ENCODE results near the gene GJA1.
"Not testable (repeated sequence)": the region's sequence is repeated elsewhere in the genome, so short reads cannot be mapped to it uniquely, and the experiment has no call there.

Gene GJA1

DNA sequence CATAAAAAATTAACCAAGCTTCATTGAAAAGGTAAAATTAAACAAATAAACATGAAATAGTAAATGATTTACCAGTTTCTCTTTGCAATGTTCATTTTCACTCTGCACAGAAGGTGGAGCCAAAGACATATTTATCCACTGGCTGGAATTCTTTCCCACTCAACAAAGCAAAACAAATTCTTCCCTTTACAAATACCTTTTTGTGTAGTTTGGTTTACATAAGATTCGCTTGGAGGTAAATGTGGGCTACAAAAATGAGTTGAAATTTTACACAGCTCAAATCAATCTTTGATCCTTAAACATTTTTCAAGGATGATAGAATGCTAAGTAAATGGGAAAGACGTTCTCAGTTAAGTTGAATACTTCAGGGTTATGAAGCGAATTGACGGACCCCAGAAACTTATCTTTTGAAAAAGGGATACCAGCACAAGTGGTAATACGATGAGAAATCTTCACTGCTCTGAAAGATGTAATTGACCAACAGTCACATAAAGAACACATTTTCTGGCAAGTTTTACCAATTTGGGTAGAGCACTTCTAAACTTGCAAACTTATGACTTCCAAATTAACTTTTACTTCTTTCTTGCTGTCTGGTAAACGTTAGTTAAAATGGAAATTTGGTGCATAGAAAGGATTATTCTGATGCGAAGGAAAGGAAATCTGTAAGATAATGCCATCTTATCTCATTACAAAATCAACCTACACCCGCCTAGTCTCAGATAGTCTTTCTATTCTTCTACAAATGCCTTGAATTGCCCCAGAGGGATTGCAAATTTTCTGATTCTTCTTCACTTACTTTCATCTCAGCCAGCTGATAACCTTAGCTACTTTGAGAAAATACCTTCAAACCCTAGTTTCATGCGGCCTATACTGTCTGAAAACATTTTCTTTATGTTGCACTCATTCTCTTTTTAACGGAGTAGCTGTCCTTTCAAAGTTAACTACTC lies 4.7 kb upstream of the GJA1 start:
- peak overlapping the region; percentile 11 for H3K4me3 ChIP-seq (ENCODE audit: low read depth, low read length)
- peak; percentile 78 for DNase-seq (ENCODE audit: low read depth)
- TF ChIP-seq, protein P1, sequence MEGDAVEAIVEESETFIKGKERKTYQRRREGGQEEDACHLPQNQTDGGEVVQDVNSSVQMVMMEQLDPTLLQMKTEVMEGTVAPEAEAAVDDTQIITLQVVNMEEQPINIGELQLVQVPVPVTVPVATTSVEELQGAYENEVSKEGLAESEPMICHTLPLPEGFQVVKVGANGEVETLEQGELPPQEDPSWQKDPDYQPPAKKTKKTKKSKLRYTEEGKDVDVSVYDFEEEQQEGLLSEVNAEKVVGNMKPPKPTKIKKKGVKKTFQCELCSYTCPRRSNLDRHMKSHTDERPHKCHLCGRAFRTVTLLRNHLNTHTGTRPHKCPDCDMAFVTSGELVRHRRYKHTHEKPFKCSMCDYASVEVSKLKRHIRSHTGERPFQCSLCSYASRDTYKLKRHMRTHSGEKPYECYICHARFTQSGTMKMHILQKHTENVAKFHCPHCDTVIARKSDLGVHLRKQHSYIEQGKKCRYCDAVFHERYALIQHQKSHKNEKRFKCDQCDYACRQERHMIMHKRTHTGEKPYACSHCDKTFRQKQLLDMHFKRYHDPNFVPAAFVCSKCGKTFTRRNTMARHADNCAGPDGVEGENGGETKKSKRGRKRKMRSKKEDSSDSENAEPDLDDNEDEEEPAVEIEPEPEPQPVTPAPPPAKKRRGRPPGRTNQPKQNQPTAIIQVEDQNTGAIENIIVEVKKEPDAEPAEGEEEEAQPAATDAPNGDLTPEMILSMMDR (conservative IDR thresholded peaks at IDR 0.05; ENCODE audit: low read depth, low read length), result peak; percentile 74

DNA sequence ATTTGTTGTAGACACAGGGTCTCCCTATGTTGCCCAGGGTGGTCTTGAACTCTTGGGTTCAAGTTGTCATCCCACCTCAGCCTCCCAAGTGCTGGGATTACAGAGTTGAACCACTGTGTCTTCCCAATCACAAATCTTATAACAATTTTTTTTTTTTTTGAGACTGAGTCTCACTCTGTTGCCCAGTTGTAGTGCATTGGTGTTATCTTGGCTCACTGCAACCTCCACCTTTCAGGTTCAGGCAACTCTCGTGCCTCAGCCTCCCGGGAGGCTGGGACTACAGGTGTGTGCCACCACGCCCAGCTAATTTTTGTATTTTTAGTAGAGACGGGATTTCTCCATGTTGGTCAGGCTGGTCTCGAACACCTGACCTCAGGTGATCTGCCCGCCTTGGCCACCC lies 3.7 kb upstream of the GJA1 start:
- not testable (repeated sequence) for DNase-seq (ENCODE audit: low read depth); H3K4me3 ChIP-seq (ENCODE audit: low read depth, low read length)

GRCh38 chr6:121434037-121434770 lies 1.2 kb upstream of the GJA1 start:
- TF ChIP-seq, protein P1 (conservative IDR thresholded peaks at IDR 0.05; ENCODE audit: low read depth, low read length), result no peak
- no peak overlapping the region for H3K4me3 ChIP-seq (ENCODE audit: low read depth, low read length)
- DNase-seq (ENCODE audit: low read depth), result no peak

DNA sequence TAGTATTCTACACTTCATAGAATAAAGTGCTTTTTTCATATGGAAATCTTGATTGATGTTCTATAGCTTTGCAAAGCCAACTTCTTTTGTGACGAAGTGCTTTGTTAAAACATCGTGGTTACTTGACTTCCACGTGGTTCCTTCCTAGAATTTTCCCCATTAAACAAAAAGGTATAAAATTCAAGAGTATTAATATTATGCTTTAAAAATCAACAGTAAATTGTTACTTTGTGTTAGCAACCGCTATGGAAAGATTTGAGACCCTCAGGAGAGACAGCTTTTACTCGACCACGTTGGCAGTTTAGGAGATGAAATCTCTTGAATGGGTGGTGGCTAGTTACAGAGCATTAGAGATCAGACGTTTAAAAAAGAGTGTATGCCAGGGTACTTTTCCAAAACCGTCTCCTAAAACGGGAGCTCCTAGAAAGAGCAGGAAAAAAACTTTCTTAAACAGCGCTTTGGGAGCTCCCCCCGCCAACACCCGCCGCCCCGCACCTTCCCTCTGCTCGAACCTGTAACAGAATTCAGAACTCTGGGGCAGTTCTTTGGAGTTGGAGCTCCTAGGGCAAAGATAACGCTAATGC lies 920 bp downstream of the GJA1 start:
- TF ChIP-seq, protein P1 (conservative IDR thresholded peaks at IDR 0.05; ENCODE audit: low read depth, low read length), result no peak
- DNase-seq (ENCODE audit: low read depth), result no peak
- peak overlapping the region; percentile 80 for H3K4me3 ChIP-seq (ENCODE audit: low read depth, low read length)

DNA sequence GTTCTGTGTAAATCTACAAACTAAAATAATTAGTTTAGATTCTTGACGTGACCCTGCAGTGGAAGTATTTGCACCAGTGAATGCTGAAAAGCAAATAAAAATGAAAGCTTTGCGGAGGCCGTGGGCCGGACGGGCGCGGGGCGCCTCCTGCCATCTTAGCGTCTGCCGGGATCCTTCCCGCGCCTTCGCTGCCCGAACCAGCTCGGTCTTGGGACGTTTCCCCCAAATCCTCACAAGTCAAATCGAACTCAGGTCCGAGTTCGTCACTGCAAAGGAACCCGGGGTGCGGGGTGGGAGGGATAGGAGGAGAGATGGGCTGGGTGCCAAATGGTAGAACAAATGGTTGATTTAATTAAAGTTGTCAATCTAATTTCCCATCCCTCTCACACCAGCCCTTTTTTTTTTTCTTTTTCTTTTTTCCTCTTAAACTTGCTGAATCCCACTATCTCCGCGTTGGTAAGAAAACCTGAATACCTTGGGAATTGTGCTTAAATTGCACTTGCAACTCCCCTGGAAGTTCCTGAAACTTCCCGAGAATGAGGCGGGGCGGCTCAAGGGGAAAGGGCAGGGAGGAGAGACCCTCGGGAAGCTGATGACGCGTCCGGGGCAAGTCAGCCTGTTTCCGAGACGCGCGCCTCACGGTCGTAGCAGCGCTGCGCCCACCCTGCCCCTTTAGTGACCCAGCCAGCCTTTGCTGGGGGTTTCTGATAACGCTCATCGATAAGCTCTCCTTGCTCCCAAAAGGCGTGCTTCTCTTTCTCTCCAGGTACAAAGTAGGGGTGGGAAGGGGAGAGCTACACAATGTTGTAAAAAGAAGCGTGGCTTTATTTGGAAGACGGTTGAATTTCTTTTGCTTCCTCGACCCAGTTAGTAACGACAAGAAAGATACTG lies 1.8 kb downstream of the GJA1 start:
- DNase-seq (ENCODE audit: low read depth), result peak; percentile 62
- peak overlapping the region; percentile 80 for H3K4me3 ChIP-seq (ENCODE audit: low read depth, low read length)
- TF ChIP-seq, protein P1 (conservative IDR thresholded peaks at IDR 0.05; ENCODE audit: low read depth, low read length), result no peak

DNA sequence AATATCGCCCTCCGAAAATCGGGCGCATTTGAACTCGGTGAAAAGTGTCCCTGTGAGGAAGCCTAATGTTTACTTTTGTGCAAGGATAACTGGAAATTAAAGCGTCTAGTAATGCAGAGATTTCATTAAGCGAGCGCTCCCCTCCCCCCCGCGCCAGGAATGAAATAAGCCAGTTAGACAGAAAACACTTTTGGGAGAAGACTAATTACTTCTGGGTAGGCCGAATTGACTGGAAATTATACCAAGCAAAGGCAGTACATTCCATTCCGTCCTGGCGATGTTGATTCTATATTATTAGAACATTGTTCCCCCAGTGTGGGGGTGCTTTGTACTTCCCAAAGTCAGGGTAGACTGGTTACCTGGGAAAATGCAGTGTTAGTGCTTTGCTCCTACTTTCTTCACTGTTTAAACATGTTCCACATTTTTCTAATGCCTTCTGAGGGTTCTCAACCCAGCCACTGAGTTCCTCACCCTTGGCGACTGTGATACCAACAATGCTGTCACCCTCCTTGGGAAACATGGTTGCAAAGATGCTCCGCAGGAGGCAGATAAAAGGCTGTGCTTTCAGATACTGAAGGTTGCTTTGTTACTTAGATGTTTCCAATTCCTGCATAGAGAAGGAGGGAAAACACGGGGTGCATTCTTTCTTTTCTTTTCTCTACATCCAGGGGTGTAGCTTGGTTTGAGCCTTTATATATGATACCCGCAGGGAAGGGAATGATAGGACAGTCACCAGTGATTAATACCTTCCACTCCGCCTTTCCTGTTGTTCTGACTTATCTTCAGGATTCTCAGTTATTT lies 2.6 kb downstream of the GJA1 start:
- DNase-seq (ENCODE audit: low read depth), result peak; percentile 63
- peak overlapping the region; percentile 80 for H3K4me3 ChIP-seq (ENCODE audit: low read depth, low read length)
- TF ChIP-seq, protein P1 (conservative IDR thresholded peaks at IDR 0.05; ENCODE audit: low read depth, low read length), result no peak
